ENCODE measurements around the gene TLL2.

DNA sequence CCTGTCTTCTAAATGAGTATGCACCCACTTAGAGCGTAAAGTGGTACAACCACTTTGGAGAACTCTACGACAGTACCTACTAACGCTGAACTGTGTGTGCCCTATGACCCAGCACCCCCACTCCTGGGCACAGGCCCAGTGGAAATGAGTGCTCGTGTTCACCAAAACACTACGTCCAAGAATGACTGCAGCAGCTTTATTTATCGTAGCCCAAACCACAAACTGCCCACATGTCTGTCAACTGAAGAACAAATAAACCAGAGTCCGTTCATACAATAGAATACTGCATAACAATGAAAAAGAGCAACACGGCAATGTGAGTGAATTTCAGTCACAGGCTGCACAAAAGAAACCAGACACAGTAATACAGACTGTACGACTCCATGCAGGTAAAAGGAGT, 35.4 kb downstream of the TLL2 start:
- TF ChIP-seq, protein P1, sequence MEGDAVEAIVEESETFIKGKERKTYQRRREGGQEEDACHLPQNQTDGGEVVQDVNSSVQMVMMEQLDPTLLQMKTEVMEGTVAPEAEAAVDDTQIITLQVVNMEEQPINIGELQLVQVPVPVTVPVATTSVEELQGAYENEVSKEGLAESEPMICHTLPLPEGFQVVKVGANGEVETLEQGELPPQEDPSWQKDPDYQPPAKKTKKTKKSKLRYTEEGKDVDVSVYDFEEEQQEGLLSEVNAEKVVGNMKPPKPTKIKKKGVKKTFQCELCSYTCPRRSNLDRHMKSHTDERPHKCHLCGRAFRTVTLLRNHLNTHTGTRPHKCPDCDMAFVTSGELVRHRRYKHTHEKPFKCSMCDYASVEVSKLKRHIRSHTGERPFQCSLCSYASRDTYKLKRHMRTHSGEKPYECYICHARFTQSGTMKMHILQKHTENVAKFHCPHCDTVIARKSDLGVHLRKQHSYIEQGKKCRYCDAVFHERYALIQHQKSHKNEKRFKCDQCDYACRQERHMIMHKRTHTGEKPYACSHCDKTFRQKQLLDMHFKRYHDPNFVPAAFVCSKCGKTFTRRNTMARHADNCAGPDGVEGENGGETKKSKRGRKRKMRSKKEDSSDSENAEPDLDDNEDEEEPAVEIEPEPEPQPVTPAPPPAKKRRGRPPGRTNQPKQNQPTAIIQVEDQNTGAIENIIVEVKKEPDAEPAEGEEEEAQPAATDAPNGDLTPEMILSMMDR (IDR thresholded peaks at IDR 0.05) = no peak
- TF ChIP-seq FOXK1 (CRISPR knock-in tag; IDR thresholded peaks at IDR 0.05) (no peak), JUN (CRISPR knock-in tag; IDR thresholded peaks at IDR 0.05) (no peak), ZNF232 (CRISPR knock-in tag; IDR thresholded peaks at IDR 0.05) (no peak), CREB1 (CRISPR knock-in tag; IDR thresholded peaks at IDR 0.05) (no peak), USF2 (CRISPR knock-in tag; IDR thresholded peaks at IDR 0.05) (no peak), FOXP1 (CRISPR knock-in tag; IDR thresholded peaks at IDR 0.05; ENCODE audit: borderline replicate concordance) (no peak), E2F1 (CRISPR knock-in tag; IDR thresholded peaks at IDR 0.05) (no peak), HMGXB4 (CRISPR knock-in tag; IDR thresholded peaks at IDR 0.05) (no peak), ZNF416 (CRISPR knock-in tag; IDR thresholded peaks at IDR 0.05) (no peak), ZMAT4 (CRISPR knock-in tag; IDR thresholded peaks at IDR 0.05) (no peak), TCF7 (CRISPR knock-in tag; IDR thresholded peaks at IDR 0.05; ENCODE audit: low read depth) (no peak)
- TF ChIP-seq, protein P2, sequence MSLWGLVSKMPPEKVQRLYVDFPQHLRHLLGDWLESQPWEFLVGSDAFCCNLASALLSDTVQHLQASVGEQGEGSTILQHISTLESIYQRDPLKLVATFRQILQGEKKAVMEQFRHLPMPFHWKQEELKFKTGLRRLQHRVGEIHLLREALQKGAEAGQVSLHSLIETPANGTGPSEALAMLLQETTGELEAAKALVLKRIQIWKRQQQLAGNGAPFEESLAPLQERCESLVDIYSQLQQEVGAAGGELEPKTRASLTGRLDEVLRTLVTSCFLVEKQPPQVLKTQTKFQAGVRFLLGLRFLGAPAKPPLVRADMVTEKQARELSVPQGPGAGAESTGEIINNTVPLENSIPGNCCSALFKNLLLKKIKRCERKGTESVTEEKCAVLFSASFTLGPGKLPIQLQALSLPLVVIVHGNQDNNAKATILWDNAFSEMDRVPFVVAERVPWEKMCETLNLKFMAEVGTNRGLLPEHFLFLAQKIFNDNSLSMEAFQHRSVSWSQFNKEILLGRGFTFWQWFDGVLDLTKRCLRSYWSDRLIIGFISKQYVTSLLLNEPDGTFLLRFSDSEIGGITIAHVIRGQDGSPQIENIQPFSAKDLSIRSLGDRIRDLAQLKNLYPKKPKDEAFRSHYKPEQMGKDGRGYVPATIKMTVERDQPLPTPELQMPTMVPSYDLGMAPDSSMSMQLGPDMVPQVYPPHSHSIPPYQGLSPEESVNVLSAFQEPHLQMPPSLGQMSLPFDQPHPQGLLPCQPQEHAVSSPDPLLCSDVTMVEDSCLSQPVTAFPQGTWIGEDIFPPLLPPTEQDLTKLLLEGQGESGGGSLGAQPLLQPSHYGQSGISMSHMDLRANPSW (CRISPR knock-in tag; conservative IDR thresholded peaks at IDR 0.05; ENCODE audit: low read depth) = no peak

All from WTC11 (cell line).